NCI-H2029 treated with DMSO at 0.1 percent for 48 hours (cell line): Measurements from ENCODE around the gene FAM186B.

Experiments
- DNase-seq: peaks from one replicate; lab custom pipeline; 2025; lab: John Stamatoyannopoulos, UW

Gene FAM186B

GRCh38 chr12:49609875-49610154 lies 4.4 kb upstream of the FAM186B start:
- no peak for DNase-seq

DNA sequence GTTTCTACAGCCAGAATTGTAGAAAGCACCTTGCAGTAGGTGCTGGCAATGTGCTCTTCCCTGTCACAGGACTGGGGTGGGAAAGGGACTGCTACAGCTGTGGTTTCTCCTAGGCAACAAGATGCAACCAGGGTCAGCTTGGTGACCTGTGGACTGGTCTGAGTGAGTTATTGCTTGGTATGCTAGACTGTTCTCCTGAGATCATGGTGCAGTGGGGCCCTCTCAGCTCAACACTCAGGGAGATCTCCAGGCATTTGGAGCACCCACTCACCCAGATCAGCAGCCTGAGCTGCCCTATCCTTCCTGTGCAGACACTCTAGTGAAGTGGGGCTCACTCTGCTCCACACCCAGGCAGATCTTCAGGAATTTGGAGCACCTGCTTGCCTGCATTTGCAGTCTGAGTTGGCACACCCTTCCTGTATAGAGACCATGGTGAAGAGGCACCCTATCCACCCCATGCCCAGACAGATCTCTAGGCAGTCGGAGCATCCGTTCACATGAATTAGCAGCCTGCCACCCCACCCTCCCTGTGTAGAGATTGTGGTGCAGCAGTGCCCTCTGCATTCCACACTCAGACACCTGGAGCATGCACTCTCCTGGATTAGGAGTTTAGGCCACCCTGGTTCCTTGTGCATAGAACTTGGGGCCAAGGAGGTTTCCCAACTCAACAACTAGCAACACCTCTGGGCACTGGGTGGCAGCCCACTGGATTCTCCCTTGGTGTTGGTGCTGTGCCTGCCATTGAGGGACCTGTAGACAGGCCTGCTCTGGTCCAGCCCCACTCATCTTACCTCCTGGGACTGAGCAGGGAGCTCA lies 3.8 kb upstream of the FAM186B start:
- no peak for DNase-seq

DNA sequence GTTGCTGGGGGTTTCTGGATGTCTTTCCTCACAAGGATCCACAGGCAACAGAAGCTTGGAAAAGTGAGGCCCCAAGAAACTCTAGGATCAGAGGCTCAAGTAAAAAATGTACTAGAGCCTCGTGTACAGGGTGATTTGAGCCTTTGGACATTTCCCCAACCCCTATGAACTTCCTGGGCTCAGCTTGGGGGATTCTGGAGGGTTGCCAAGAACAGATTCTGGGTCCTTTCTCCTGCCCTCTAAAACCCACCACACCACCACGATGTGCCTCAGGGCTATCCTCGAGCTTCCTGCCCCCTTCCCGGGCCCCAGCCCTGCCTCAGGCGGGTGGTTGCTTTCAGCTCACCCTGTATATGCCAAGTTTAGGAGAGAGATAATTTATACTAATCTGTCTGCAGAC lies 583 bp downstream of the FAM186B start:
- no peak for DNase-seq

- DNase-seq, result no peak
Measured at GRCh38 chr12:49603721-49604120, 1.7 kb downstream of the FAM186B start.

- DNase-seq, result no peak
Measured at GRCh38 chr12:49599961-49600360, 5.5 kb downstream of the FAM186B start.

DNA sequence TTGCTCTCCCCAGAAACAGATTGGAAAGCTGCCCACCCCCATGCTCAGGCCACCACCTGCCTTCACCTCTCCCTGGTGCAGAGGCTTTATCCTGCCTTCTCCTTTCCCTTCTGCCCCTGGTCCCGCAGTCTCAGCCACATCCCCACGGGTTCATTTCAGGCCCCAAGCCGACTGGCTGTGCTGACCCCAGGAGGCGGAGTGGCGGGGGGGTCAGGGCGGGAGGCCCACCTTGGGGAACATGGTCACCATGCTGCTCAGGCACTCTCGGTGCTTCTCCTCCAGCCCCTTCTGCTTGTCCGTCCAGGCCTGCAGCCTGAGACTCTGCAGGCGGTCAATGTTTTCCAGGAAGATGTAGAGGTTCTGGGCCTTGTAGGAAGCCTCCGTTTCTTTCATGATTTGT lies 6.9 kb downstream of the FAM186B start:
- no peak for DNase-seq

DNA sequence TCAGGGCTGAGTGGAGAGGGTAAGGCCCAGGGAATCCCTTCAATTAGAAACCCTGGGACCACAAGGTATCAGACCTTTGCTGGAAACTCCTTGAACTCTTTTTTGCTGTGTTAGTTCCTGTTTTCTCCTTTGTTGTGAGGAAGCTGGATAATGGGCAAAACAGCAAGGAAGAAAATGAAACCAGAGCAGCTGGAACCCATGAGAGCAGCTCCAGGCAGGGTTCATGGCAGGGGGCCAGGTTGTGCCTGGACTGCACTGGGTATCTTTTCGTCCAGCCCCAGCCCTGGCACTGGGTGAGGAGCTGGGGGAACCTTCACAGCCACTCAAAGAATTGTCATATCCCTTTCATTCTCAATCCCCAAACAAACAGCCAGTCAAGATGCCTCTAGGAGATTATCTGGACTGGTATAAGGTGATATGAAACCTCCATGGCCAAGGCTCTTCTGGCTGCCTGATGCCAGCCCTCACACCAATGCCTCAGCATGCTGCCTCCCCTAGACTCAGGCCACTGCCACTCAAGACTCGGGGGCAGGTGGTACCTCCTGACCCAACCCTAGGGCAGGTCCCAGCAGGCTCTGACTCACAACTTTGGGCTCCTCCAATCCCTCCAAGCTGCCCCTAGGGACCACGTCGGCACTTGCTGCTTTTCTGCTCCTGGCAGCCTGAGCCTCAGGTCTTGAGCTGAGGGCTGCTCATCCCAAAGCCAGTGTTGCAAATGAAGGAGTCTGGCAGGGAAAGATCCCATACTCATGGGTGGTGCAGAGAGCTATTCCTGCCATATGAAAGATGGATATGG lies 16.5 kb downstream of the FAM186B start:
- peak; percentile 49 for DNase-seq

- no peak for DNase-seq
Measured at GRCh38 chr12:49588281-49588680, 17.2 kb downstream of the FAM186B start.

- no peak for DNase-seq
Measured at GRCh38 chr12:49587174-49587908, 18.1 kb downstream of the FAM186B start.

- no peak for DNase-seq
Measured at GRCh38 chr12:49585477-49586459, 19.7 kb downstream of the FAM186B start.

DNA sequence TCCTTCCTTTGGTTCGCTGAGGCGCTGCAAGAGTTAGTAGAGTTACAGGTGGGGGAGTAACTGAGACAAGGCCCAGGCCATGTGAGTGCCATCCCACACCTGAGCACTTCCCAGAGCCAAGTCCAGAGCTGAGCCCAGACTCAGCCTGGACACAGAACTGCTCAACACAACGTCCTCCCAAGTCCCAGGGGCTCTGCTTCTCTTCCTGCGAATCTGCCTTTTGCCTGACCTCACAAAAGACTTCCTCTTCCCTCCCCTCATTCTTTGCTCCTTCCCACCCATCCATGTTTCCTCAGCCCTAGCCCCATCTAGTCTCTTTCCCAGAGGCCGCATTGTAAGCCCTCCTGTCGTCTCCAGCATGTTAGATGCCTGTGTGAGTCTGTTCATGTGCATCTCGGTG lies 20.8 kb downstream of the FAM186B start:
- no peak for DNase-seq

- DNase-seq, result no peak
Measured at GRCh38 chr12:49583366-49584094, 21.9 kb downstream of the FAM186B start.

DNA sequence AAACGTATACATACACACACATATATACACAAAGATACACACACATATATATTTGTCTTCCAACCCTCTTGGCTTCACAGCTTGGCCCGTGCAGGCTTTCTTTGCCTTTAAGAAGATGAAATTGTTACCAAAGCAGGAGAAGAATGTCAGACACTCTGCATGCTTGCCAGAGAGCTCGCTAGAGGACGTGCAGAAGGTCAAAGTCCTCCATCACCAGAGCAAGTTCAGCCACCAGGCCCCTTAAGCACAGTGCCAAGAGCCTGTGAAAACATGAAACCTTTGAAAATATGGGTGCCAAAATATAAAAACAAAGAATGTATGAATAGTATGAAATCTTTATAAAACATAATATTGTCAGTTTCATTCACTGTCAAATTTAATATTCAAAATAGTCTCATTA lies 22.6 kb downstream of the FAM186B start:
- DNase-seq, result no peak

DNA sequence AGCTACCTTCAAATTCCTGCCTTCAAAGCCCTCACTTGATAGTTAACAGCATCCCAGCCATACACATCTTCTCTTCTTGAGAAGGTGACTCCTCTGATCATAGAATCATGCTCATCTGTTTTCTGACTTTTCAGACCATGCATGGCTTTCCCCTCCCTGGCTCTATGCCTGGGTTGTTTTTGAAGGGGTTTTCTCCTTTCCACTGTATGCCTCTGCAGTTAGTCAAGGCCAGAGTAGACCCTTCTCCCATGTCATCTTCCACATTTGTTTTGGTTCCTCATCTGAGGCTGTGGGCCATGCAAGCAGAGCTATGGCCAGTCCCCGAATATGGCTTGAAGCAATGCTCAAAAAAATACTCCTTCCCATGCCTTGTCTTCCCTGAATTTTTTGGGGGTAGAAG lies 23.2 kb downstream of the FAM186B start:
- DNase-seq, result no peak

GRCh38 chr12:49580572-49581535 lies 24.6 kb downstream of the FAM186B start:
- no peak for DNase-seq

- DNase-seq, result no peak
Measured at GRCh38 chr12:49578471-49579112, 26.8 kb downstream of the FAM186B start.

- no peak for DNase-seq
Measured at GRCh38 chr12:49577589-49578315, 27.7 kb downstream of the FAM186B start.

GRCh38 chr12:49568442-49569162 lies 36.8 kb downstream of the FAM186B start:
- no peak for DNase-seq
